Measurements from ENCODE around the gene ERBB2.

ERBB2 gene

GRCh38 chr17:39769974-39770587 is 70.2 kb downstream of the ERBB2 start:
- DNase-seq = peak; percentile 69

GRCh38 chr17:39772415-39772814 is 72.6 kb downstream of the ERBB2 start:
- DNase-seq = no peak

GRCh38 chr17:39772987-39773934 is 73.4 kb downstream of the ERBB2 start:
- DNase-seq = no peak

- no peak for DNase-seq
These were observed 74.2 kb downstream of the ERBB2 start for GRCh38 chr17:39774047-39774446.

- DNase-seq = no peak
These were observed 75.2 kb downstream of the ERBB2 start for GRCh38 chr17:39775031-39775430.

GRCh38 chr17:39776252-39776651 is 76.4 kb downstream of the ERBB2 start:
- DNase-seq = no peak

GRCh38 chr17:39777534-39778365 is 77.9 kb downstream of the ERBB2 start:
- DNase-seq = no peak
